ENCODE measurements around the gene PRKAG2. TPM values are rescaled to one million over a fixed set of nuclear protein-coding genes. Genes with fewer than 3 reads are reported as not detected.

The PRKAG2 gene
- polyA plus RNA-seq, 1 of the 3 experiments (the other 2 are of a cell fraction) = 51.6 TPM

DNA sequence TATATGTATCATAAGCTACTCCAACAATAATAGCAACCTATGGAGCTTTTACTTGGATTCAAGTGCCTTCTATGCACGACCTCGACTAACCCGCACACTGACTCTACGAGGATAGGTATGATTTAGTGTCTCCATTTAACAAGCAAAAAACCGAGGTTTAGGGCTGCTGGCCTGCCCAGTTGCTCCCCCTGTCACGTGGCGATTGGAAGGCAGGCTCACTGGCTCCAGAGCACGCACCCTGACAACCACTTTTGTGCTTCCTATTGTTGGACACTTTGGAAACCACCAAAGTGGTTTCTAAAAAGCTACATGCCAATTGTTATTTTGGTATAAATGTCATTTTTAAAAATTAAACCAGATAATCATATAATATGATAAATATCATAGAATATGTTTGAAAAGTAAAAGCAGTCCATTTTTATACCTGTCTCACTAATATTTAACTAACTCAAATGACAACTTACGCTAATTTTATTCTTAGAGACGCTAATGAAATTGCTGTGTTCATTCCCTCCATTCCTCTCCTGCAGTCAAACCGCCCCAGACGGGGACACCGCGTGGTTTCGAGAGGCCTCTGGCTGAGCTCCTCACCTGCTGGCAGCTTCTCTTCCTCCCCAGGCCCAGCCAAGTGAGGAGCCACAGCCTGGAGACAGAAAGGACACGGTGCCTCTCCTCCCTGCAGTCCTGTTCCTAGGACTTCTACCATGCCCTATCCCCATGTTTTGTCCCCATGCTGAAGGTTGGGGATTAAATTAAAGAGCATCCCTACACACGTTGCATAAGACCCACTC, 335.0 kb downstream of the PRKAG2 start:
- CTCF ChIA-PET = interaction anchor here (1.7 kb wide), 1 partner anchor 218 kb away, joined by 4 read pairs; no protein-coding TSS in a partner anchor

DNA sequence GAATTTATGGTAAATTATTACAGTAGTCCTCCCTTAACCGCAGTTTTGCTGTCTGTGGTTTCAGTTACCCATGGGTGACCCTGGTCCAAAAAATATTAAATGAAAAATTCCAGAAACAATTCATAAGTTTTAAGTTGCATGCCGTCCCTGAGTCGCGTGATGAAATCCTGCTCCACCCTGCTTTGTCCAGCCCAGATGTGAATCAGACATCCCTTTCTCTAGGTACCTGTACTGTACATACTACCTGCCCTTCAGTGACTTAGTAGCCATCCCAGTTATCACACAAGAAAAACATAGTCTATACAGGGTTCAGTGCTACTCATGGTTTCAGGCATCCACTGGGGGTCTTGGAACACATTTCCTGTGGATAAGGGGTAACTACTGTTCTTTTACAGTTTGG, 336.8 kb downstream of the PRKAG2 start:
- no peak for DNase-seq
- no peaks in the 10 kb centered on the region for H4K20me1 ChIP-seq (ENCODE audit: insufficient read depth)
- no peak overlapping the region for H3K27ac ChIP-seq (ENCODE audit: low read depth in 2 of 2, low read length in 1 of 2)
- H3K9me3 ChIP-seq = no peaks in the 10 kb centered on the region
- H3K9me2 ChIP-seq = no peaks in the 10 kb centered on the region
- H3K79me2 ChIP-seq (ENCODE audit: insufficient read depth) = no peaks in the 10 kb centered on the region
- 94% methylated on average over 4 of the region's 4 CpGs for WGBS (ENCODE audit: low lambda C conversion rate)
- TF ChIP-seq USF1 (IDR thresholded peaks at IDR 0.05; ENCODE audit: borderline replicate concordance, low read depth) (no peak), EP300 (IDR thresholded peaks at IDR 0.05; ENCODE audit: borderline replicate concordance in 1 of 2, low read depth in 1 of 2, low read length in 1 of 2) (no peak), RAD21 (IDR thresholded peaks at IDR 0.05; ENCODE audit: low read length) (no peak), RXRA (IDR thresholded peaks at IDR 0.05; ENCODE audit: borderline replicate concordance, low read depth) (no peak), ZBTB33 (IDR thresholded peaks at IDR 0.05; ENCODE audit: borderline replicate concordance, low read depth) (no peak), POLR2AphosphoS5 (IDR thresholded peaks at IDR 0.05; ENCODE audit: low read depth, low read length) (no peak)
- no peak overlapping the region for H2AFZ ChIP-seq (ENCODE audit: low read depth)
- H3K9ac ChIP-seq = no peak overlapping the region
- H3K36me3 ChIP-seq (replicated peaks in 1 of 2; ENCODE audit: control insufficient read depth in 1 of 2, insufficient read depth in 2 of 2, low read length in 1 of 2) = no peaks in the 10 kb centered on the region
- H3K4me1 ChIP-seq (ENCODE audit: control insufficient read depth in 1 of 2, insufficient read depth in 2 of 2, low read depth in 1 of 2, low read length in 1 of 2) = peaks cover 0 to 11% of the 10 kb centered on the region in 2 experiments; a peak in 2 of 4 replicates
- POLR2A ChIA-PET = no interaction called here
- H3K27me3 ChIP-seq (ENCODE audit: insufficient read depth) = peaks cover 14% of the 10 kb centered on the region; the same call in 1 of the 2 replicates
- CTCF ChIA-PET = no interaction called here
- H3K4me3 ChIP-seq (ENCODE audit: low read depth in 2 of 2, low read length in 1 of 2) = no peak overlapping the region
- no peaks in the 10 kb centered on the region for H3F3A ChIP-seq (replicated peaks; ENCODE audit: insufficient read depth)
- no peak overlapping the region for H3K4me2 ChIP-seq

More for the DNA sequence above, 335.0 kb downstream of the PRKAG2 start:
- no peak for DNase-seq
- H3K9ac ChIP-seq = no peak overlapping the region
- H3K27ac ChIP-seq (ENCODE audit: low read depth in 2 of 2, low read length in 1 of 2) = no peak overlapping the region
- no peaks in the 10 kb centered on the region for H3K9me3 ChIP-seq
- peaks cover 0 to 11% of the 10 kb centered on the region in 2 experiments; a peak in 2 of 4 replicates for H3K4me1 ChIP-seq (ENCODE audit: control insufficient read depth in 1 of 2, insufficient read depth in 2 of 2, low read depth in 1 of 2, low read length in 1 of 2)
- no peaks in the 10 kb centered on the region for H3K79me2 ChIP-seq (ENCODE audit: insufficient read depth)
- H3K36me3 ChIP-seq (replicated peaks in 1 of 2; ENCODE audit: control insufficient read depth in 1 of 2, insufficient read depth in 2 of 2, low read length in 1 of 2) = no peaks in the 10 kb centered on the region
- WGBS (ENCODE audit: low lambda C conversion rate) = 79% methylated on average over 17 of the region's 17 CpGs
- no peak overlapping the region for H3K4me3 ChIP-seq (ENCODE audit: low read depth in 2 of 2, low read length in 1 of 2)
- TF ChIP-seq CHD2 (IDR thresholded peaks at IDR 0.05; ENCODE audit: low read length, partially characterized antibody) = no peak
- no peaks in the 10 kb centered on the region for H4K20me1 ChIP-seq (ENCODE audit: insufficient read depth)
- H3F3A ChIP-seq (replicated peaks; ENCODE audit: insufficient read depth) = no peaks in the 10 kb centered on the region
- peaks cover 14% of the 10 kb centered on the region; the same call in 1 of the 2 replicates for H3K27me3 ChIP-seq (ENCODE audit: insufficient read depth)
- no peak overlapping the region for H2AFZ ChIP-seq (ENCODE audit: low read depth)
- no peaks in the 10 kb centered on the region for H3K9me2 ChIP-seq
- no peak overlapping the region for H3K4me2 ChIP-seq
- POLR2A ChIA-PET = no interaction called here
